NCI-H345 (cell line): ENCODE results near the gene NFATC4.
A peak's percentile ranks its signal among the peaks of the same experiment; 100 is the strongest.

Source experiments
- DNase-seq: peaks from one replicate; lab custom pipeline; 2025; lab: John Stamatoyannopoulos, UW

The NFATC4 gene

GRCh38 chr14:24411443-24412389, 43.7 kb downstream of the NFATC4 start:
- DNase-seq = peak; percentile 10

GRCh38 chr14:24414077-24414476, 46.1 kb downstream of the NFATC4 start:
- DNase-seq = no peak

- no peak for DNase-seq
Observed at GRCh38 chr14:24414732-24415420, 46.9 kb downstream of the NFATC4 start.

GRCh38 chr14:24415421-24416253, 47.7 kb downstream of the NFATC4 start:
- DNase-seq = no peak

- no peak for DNase-seq
Observed at GRCh38 chr14:24416254-24416931, 48.4 kb downstream of the NFATC4 start.

- no peak for DNase-seq
Observed at GRCh38 chr14:24416932-24417619, 49.1 kb downstream of the NFATC4 start.

- DNase-seq = no peak
Observed at GRCh38 chr14:24417832-24418491, 50.0 kb downstream of the NFATC4 start.

GRCh38 chr14:24418492-24418873, 50.5 kb downstream of the NFATC4 start:
- DNase-seq = no peak

GRCh38 chr14:24422261-24422660, 54.3 kb downstream of the NFATC4 start:
- DNase-seq = no peak

GRCh38 chr14:24422694-24423601, 55.0 kb downstream of the NFATC4 start:
- DNase-seq = no peak

- peak; percentile 39 for DNase-seq
Observed at GRCh38 chr14:24425704-24426103, 57.7 kb downstream of the NFATC4 start.

- no peak for DNase-seq
Observed at GRCh38 chr14:24426150-24426911, 58.3 kb downstream of the NFATC4 start.

- no peak for DNase-seq
Observed at GRCh38 chr14:24426912-24427536, 59.0 kb downstream of the NFATC4 start.

- DNase-seq = no peak
Observed at GRCh38 chr14:24427537-24428508, 59.8 kb downstream of the NFATC4 start.

- no peak for DNase-seq
Observed at GRCh38 chr14:24428628-24429394, 60.8 kb downstream of the NFATC4 start.
